Epidermal melanocyte (primary cell): ENCODE results near the gene SPAG17.

Experiments
- DNase-seq: peaks from one replicate; pipeline ENCODE4 v3.0.0; 2011; ENCODE audit warnings: low spot score; ENCODE audit not compliant: insufficient read length

Gene SPAG17

DNA sequence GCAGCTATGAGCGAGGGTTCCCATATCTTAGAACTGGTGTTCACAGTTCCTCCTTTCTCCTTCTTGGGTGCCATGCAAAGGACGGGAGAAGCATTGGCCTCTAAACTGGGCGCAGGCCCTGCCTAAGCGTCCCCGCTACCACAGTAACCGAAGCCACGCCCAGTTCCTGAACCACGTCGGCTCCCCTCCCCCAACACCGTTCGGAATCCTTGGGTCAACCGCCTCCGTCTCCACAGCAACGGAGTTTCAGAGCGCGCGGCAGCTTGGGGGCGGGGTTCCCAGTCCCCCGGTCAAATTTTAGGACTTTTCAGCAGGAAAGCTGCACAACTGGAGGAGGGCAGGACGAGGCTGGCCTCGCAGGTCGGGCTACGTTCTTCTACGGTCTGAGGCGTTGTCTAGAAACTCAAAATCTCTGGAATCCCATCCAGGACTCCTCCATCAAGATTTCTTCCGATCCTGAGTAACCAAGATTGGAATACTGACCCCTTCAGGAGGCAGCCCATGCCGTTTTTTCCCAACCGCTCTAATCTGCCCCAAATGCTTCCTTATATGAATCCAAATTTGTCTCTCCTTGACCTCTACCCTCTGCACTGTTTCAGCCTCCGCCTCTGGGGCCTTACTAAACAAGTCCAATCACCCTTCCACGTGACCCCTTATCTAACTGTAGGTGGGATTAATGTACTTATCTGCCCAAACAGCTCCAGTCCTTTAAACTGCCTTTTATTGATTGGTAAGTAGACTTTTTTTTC, at the start of gene SPAG17:
Gene SPAG17 (minus strand): TSS at position 145 of the 749 bp plus-strand sequence. CDS start 71 bp downstream, at position 74.
- DNase-seq: peak; percentile 36

DNA sequence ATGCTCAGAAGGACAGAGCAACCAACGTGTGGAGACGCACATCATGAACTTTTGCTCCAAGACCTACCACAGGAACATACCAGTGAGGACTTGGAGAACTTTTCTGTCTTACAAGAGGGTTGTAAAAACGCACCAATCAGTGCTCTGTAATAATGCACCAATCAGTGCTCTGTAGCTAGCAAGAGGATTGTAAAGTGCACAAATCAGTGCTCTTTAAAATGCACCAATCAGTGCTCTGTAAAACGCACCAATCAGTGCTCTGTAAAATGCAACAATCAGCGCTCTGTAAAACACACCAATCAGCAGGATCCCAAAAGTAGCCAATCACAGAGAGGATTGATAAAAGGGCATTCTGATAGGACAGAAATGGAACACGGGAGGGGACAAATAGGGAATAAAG, 40.4 kb upstream of the SPAG17 start:
- no peak for DNase-seq

DNA sequence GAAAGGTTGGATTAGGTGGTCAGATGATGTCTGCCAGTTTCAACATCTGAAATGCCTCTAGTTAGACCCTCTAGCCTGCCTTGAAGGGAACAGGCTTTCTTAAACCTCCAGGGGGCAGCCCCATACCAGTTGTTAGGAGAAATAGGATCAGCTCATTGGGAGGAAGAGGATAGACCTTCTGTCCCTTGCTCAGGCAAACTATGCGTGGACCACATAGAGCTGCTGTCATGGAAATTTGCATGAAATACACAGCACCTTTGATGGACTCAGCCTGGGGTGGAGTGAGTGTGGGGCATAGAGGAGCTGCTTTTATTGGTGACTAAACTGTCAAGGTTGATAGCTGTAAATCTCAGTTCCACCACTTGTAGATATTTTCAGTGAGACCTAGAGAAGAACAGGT, 38.4 kb upstream of the SPAG17 start:
- DNase-seq: peak; percentile 27

DNA sequence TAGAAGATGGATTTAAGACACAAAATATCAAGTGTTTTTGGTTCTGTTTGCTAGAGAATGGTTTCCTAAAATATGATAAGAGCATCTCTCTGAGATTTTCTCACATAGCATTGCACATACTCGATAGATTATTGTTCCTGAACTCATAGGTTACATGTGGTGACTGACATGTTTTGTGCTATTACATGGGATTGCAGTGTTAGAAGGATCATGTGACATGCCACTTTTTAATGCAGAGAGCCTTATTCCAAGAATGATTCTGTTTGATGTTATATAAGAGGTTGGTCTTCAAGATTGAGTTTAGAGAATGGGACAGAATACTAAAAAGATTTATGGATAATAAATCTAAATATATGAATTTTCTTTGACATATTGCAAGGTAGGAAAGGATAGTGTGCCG, 34.4 kb upstream of the SPAG17 start:
- no peak for DNase-seq

DNA sequence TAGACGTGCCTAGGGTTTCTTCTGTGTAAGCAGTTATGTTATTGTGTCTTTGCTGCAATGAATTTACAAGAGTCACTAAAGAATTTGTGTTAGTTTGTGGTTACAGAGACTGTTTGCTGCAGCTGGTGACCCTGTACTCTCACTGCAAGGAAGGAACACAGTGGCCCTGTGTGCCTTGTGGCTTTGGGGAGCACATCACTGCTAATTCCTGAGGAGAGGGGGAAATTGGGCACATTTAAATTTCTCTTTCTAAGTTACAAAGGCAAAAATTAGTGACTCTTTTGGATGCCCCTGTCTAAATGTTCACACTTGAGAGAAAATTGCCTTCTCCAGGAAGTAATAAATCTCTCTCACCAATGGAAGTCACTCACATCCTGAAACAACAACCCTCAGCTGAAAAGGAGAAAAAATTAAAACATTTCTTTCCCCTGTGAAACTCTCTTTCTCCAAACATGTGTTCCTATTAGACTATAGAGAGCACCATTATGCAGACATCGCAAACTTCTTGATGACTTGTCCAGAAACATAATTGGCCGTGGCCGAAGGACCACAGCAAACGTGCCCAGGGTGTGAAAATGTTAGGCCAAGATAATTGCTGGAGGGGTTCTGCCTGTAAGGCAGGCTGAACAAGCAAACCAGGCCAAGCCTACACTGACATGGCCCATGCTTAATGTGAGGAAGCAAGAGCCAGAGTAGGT, 32.3 kb upstream of the SPAG17 start:
- DNase-seq: no peak

DNA sequence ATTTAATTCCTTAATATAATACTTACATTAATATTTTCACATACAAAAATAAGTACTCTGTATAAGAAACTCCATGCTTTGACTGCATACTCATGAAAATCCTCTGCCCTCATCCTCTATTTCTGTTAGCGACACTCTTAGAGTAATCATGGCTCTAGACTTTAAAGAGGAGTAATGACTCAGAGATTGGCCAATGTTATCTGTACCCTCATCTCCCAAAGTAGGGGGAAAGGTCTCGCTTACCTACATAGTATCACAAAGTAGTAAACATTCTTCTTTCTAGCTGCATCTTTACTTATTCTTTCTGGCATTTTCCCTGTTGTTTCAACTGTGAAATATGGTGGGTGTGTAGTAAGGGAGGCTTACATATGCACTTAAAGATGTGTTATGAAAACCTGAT, 29.8 kb upstream of the SPAG17 start:
- no peak for DNase-seq

DNA sequence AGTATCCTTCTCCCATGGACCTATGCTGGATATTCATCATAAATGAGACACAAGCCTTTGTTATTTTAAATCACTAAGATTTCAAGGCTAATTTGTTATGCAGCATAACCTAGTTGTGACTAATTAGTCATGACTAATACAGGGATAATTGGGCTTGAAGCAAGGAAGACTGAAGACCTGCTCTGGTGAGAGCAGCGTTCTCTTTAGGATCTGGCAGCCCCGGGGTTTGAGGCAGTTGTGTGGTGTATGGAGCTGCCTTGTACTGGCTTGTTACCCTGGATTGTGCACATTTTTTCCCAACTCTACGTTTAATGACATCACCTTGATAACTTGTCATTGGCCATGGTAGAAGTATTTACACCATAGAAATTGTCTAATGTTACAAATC, 25.7 kb upstream of the SPAG17 start:
- no peak for DNase-seq

DNA sequence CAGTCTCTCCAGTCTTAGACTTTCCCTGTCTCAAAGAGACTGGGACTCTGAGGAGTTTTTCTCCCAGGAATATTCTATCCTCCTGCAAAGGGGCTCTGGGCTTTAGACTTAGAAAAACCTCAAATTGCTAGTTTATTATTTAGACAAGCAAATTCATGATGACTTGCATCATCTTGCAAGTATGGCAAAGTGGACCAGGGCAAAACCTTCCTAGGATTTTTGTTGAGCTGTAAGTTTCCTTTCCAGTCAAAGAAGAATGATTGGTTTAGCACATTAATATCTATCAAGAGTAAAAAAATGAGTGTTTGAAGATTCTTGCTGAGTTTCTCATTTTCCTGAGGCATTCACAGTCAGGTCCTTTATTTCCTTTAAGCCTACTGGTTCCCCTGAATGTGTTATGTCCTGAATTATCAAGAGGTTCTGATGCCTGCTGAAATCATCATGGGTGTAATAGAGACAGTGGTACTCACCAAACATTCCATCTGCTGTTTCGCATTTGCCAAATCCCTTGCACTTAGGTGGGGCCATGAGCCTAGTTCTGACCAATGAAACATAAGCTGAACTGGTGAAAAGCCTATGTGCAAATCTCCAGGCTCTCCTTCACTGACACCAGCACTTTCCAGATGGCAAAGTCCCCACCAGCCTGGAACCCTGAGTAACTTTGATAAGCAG, 25.2 kb upstream of the SPAG17 start:
- DNase-seq: no peak

DNA sequence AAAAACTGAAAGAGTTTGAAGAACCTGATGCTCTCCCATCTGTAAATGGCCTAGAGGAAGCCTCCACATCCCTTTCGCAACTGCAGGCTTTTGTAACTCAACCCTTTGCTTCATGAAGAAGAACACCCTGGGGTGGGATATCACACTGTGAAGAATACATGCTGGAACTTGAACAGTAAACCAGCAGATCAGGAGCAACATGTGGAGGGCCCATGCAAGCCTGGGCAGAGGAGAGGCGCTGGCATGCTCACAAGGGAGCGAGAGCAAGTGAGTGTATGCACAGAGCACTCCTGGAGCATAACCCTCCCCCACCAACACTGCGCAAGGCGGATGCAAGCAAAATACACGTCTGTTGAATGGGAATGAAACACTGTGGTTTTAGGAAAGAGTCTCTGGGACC, 24.6 kb upstream of the SPAG17 start:
- DNase-seq: no peak

DNA sequence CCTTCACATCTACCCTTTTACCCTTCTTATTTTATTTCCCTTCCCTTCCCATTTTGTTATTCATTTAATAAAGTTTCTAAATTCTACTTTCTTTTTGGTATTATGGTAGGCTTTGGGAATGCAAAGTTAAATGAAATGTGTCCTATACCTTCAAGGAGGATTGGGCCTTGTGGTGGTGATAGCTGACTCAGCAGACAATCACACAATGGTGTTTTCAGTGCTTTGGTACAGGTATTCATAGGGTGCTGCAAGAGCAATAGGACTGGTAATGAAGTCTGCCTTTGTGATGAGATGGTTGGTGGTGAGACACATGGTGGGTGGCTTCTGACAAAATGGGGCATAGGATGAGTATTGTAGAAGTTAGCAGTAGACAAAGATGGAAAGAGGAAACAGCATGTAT, 21.9 kb upstream of the SPAG17 start:
- no peak for DNase-seq

DNA sequence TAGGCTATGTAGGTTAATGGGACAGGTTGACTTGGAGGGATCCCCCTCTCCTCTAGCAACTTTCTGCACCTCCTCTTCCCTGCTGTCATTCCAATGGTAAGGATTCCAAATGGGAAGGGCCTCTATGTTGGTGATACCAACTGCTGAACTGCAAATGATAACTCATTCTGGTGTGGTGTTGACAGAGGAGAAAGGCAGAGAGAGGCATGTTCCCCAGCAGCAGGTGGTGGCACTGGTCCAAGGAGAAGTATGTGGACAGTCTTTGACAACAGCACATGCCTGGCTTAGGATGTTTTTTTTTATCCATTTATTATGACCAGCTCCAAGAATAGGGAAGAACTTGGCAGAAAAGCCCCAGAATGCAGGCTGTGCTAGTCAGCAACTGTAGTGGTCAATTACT, 19.6 kb upstream of the SPAG17 start:
- no peak for DNase-seq

DNA sequence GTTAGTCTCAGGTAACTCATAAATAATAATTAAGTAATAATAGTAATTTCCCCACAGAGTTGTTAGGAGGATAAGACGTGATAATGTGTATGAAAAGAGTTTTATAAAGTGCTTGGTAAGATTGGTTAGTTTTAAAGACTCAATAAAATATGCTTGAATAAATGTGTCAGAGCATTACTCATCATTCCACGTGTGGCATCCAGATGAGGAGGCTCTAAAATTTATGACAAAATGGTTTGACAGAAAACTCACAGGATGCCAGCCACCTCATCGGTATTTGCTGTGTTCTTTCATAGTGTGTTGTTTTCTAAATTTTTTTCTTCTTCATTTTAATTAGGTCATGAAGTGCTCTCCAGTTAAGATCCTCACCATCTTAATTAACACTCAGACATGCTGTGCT, 19.1 kb upstream of the SPAG17 start:
- DNase-seq: no peak

DNA sequence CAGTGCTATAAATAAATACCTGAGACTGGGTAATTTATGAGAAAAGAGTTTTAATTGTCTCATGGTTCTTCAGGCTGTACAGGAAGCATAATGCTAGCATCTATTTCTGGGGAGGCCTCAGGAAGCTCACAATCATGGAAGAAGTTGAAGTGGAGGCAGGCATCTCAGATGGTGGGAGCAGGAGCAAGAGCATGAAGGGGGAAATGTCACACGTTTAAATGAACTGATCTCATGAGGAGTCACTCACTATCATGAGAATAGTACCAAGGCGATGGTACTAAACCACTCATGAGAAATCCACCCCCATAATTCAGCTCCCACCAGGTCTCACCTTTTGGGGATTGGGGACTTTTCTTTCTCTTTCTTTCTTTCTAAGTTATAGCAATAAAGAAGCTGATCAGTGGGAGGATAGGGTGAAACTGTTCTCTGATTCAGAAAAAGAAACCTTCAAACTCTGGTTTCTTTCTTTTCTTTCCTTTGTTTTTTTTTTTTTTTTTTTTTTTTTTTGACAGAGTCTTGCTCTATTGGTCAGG, 17.1 kb upstream of the SPAG17 start:
- no peak for DNase-seq

DNA sequence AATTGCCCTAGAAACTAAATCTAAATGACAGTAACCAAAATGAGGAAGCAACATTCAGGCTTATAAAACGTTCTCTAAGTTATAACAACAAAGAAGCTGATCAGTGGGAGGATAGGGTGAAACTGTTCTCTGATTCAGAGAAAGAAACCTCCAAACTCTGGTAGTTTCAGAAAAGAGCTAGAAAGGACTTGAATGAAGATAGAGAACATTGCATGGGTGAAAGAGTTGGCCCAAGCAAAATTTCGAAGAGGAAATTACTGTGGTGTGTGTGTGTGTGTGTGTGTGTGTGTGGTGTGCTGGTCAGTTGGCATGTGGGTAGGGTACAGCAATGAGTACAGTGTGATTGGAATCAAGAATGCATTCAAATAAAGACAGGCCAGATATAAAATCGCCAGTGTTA, 16.5 kb upstream of the SPAG17 start:
- DNase-seq: no peak

DNA sequence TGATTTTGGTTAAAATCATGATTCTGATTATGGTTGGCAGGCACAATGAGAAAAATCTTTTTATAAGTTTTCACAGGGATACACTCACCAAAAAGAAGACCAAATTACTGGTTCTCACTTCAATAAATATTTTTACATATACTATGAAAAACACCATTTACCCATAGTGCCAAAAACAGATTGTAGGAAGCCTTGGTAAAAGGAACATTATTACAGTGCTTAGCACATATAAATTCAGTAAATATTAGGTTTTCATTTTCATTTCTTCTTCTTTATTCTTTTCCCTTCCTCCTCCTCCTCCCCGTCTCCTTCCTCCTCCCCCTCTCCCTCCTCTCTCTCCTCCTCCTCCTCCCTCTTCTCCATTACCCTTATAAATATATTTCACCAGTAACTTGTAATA, 15.8 kb upstream of the SPAG17 start:
- DNase-seq: no peak

DNA sequence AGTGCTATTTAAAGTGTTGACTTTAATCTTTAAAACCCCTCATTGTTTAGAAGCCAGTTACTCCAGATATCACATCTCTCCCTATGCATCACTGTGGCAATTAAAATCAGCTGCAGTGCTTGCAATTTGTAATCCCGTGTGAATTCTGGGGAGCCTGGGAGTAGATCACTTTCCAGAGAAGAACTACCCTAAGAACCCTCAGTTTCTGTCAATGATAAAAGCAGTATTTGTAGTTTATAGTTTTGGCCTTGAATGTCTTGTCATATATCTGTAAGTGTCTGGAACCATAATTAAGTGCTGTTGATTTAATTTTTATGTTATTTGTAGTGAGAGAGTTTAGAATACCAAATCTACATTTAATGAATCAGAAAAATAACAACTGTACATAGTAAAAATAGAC, 5.5 kb upstream of the SPAG17 start:
- no peak for DNase-seq

DNA sequence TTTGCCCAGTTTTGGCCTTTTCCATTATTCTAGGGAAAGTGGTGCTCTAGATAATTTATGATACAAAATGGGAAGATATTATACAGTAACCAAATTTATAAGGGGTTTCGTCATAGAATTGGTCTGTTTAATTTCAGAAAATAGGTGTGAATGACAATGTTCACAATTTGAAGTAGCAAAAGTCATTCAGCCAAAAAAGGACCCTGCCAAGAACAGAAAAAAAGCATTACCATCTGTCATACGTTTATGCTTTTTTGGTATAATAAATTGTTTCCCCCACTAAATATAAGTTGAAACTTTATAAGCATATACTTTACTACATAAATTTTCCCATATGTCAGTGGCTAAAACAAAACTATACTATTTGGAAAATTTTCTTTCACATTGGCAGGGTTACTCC, 4.5 kb upstream of the SPAG17 start:
- DNase-seq: no peak

DNA sequence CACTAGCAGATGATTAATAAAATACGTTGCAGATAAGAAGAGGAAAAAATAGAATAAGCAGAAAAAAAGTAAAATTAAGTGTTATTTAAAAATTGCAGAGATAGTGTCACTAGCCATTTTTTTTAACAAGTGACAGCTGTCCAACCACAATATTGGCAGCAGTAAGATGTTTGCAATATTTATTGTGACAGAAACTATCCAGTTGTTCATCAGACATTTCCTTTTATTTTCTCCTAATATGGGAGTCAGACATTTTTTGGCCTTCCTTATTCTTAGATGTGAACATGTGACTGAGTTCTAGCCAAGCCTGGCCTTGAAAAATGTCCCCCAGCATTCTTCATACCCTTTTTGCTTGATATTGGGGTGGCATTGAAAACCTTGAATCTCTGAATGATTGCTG, 3.4 kb upstream of the SPAG17 start:
- no peak for DNase-seq

DNA sequence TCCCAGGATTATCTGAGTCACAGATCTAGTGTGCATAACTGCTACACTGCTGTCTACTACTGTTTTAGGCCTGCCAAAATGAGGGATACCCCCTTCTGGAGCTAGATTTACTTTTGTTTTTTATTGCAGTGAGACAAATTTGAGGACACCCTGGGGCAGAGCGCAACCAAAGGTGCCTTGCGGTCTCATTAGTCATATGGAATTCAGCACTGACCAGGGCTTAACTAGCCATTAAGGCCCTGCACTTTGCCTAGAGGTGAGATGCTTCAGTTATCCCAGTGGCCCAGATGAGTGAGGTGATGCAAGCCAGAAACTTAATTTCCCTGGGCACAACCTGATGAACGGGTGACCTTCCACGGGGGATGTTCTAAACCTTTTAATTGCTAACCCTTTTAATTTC, 998 bp upstream of the SPAG17 start:
- DNase-seq: no peak

DNA sequence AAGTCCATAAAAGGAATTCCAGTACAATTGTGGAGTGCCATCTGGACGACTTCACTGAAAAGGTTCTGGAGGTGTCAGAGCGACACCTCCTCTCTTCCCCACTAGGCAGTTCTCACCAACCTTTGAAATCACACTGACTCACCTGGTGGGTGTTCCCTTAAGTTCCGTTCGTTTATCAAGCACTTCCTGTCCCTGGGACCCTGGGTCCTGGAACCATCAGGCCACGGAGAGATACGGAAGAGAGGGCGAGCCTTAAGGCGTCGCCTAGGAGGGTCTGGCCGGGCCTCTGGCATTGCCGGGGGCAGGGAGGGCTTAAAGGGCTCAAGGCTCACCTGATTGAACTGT, 317 bp downstream of the SPAG17 start:
- DNase-seq: no peak

DNA sequence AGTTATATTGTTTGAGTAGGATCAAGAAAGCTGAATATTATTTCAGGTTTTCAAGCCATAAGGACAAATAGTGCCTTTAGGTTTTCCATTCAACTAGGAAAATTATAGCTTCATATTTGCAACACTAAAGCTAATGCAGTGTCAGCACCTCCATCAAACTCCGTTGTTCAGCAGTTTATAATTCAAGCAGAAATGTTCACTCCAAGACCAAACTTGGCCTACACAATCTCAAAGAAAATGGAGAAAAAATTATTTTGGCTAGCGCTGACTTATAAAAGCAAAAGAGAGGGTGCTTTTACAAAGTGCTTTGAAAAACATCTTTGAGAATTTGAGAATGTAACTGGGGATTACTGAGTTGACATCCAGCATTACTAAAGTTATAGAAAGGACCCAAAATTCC, 1.4 kb downstream of the SPAG17 start:
- no peak for DNase-seq

DNA sequence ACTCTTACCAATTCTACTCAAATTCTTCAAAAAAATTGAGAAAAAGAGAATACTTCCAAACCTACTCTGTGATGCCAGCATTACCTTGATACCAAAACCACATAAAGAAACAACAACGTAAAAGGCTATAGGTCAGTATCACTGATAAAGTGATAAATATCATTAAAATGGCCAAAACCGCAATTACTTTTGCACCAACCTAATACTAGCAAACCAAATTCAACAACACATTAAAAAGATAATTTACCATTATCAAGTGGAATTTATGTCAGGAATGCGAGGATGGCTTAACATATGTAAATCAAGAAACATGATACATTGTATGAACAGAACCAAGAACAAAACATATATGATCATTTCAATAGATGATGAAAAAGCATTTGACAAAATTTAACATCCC, 7.0 kb downstream of the SPAG17 start:
- DNase-seq: no peak

DNA sequence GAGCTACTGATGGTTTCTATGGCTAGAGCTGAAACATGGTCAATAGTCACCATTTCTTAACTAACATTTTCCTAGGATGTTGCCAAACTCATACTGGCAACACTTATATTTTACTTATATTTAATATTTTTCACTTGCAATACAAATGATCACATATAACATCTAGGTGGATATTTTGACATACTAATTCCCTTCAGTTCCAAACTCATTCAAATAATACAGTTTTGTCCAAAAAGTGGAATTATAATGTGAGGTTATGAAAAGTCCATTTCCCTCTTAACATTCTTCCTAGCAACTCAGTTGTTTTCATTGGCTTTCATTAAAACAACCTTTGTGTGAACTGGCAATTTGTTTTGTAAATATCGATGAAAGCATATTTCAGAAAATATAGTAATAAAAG, 16.0 kb downstream of the SPAG17 start:
- no peak for DNase-seq
